ENCODE data around the gene PCGF5.
"Not testable (repeated sequence)": the region's sequence is repeated elsewhere in the genome, so short reads cannot be mapped to it uniquely, and the experiment has no call there.

The PCGF5 gene

DNA sequence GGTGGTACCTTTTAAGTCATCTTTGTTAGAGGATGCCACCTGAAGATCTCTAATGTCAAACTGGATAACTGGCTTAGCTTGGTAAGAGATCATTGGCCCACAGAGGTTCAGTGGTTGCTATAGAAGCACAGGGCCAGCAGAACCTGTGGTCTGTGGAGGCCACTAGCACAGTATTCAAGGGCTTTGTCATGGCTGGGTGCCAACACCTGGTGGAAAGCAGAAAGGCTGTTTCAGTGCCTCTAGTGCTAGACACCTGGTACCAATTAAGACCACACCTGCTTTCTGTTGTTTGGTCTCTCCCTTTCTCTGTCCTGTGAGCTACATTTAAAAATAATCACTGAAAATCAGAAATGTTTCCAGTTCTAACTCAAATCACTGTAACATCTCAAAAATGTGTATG lies 10.0 kb upstream of the PCGF5 start:
- no peak for FAIRE-seq

DNA sequence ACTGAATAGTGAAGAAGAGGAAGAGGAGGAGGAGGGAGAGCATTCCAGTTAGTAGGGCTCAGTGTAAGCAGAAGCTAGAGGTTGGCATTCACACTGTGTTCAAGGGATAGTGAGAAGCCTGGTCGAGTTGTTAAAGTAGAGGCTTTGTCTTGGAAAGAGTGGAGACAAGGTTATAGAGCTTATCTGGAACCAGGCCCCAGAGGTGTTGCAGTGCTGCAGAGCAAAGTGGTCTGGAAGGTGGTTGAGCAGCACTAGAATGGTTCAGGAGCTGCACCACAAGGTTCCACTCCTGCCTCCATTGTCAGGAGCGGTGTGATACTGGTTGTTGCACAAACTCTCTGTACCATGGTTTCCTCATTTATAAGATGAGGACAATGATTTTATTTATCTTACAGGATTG lies 8.8 kb upstream of the PCGF5 start:
- FAIRE-seq: no peak

DNA sequence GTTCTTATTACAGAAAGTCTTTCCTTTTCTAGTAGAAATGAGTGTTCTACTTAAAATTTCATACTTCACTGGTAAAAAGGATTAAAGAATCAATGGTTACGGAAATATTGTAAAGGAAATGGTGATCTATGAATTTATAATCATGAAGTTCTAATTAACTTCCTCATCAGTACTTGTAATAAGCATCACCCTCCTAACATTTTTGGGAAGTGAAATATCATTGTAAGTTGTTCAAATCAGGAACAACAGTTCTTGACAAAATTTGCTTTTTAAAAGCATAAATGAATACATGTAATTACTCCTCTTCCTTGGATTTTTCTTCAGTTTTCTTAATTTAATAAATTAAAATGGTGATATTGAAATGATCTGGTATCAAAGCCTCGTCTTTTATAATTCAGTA lies 5.6 kb upstream of the PCGF5 start:
- peak; percentile 41 for FAIRE-seq

DNA sequence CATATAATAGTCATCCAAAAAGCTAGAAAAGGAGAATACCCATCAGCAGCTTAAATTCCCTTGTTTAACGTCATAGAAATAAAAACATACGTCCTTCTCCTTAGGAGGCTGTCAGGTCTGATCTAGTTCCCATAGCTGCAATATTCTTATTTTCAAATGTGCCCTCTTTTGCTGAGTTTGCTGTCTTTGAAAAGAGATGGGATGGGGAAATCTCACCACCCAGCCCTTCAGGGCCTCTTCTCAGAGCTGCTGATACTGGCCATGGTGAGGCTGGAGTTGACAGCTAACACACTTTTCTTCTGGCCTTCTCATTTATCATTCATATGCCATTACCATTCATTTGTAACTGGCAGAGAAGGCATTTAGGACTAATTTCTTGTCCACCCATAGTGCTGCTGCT lies 5.1 kb upstream of the PCGF5 start:
- no peak for FAIRE-seq

DNA sequence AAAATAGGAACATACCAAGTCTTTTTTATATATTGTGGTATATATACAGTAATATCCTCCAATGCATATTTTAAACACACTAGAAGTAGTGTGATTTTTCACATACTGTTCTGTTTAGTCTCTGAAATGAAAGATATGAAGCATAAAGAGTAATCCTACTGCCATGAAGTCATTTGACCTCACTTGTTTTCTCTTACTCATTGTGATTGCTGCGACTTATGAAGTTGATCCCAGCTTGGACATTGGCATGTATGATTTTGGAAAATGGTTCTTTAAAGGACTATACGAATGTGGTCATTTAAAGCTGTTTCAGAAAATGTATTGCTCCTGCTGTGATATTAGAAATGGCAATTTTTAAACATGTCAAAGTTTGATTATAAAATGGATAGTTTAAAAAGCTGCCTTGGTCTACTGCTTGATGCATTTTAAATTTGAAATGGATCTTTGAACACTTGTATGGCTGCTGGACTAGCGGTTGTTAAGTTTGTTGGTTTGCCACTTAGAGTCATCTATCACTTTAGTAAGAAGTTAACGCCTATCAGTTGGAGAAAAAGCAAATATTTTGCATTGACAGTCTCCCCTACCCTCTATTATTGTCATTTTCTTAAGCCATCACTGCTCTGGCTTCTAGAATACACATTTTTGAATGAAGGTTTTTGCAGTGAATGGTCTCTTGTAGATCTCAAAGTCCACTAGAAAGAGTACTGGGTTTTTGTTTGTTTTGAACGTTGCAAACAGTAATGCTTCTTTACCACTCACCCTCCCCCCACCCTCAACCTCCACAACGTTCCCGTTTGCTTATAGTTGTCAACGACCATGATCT lies 881 bp upstream of the PCGF5 start:
- FAIRE-seq: no peak

DNA sequence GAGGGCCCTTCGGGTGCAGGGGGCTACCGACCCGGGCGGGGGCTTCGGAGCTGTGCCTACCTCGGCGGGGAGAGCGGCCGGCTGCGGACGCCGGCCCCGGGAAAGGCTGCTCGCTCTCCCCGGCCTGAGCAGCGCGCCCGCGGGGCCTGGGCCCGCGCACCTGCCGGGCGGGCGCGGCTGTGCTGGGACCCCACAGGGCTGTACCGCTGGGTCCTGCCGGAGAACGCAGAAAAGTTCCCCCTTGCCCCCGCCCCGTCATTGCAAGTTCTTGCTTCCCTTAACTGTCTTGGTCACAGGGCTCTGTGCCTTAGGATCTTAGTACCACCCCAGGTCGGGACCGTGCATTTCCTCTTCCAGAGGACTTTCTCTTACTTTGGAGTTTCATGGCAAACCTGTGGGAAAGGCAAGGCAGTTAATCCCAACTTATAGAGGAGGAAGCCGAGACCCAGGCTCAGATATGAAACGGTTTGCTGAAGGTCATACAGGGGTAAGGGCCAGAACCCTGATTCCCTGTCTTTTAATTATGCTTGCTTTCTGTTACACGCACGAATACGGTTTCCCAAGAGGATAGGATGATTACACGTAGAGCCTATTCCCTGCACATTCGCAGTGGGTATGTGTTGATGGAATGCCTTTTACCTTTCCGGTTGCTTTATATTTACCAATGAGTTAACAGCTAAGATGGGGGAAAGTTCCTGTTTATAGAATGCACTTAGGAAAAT lies 652 bp downstream of the PCGF5 start:
- FAIRE-seq: no peak

DNA sequence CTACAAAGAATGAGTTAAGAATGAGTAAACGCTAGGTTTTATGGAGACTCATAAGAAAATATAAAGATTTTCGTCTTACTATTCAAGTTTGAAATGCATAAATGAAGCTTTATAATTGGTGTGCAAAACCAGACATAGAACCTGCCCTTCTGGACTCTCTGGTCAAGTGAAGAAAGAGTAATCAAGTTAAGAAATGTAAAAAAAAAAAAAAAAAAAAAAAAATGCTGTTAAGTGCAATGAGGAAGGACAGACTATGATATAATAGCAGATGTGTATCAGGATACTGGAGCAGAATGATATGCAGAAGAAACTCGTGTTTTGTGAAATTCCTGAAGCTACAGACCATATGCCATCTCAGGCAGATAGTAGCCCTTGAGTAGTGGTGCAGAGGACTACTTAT lies 5.6 kb downstream of the PCGF5 start:
- FAIRE-seq: no peak

DNA sequence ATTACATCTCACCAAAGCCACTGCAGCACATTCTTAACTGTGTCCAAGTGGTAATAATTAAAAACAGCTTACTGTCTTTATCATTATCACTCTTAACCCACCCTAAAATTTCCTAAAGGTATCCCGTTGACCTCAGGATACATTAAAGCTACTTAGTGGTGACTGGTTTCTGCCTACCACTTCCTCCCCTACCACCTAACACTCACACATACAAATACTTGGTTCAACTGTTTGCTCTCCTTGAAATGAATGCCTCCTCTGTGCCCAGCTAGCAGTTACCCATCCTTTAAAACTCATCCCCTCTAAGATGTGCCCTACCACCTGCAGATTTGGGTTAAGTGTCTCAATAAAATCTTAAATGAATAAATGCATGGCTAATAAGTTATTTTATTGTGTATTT lies 7.1 kb downstream of the PCGF5 start:
- FAIRE-seq: no peak

DNA sequence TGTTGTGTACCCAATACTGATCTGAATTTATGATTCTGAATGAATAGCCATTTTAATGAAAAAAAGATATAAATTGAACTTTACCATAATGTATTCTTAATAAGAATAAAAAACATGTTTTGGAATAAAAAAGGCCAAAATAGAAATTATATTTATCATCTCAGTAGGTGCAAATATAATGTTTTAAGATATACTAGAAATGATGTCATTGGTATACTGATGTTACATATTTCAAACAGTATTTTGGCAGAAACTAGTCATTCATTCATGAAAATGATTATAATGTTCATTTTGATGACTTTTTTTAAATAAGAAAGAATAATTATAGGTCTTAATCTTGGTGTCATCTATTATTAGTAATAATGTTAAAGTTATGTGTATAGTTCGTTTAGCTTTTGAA lies 9.2 kb downstream of the PCGF5 start:
- FAIRE-seq: peak; percentile 88

DNA sequence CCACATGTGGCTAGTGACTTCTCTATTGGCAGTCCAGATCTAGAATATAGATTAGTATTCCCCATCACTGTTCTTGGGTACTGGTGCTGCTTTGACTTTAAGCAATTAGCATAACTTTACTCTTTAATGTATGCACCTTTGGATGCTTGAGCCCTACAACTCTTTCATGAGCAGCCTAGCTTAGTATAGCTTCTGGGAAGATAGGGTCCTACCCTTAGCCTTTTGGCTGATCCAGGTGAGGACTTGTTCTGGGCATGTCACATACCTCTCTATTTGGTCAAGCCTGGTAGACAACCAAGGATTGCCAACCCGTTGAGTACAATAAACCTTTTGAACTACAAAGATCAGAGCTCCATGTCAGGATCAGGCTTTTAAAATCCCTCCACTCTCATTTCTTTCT lies 17.7 kb downstream of the PCGF5 start:
- FAIRE-seq: no peak

DNA sequence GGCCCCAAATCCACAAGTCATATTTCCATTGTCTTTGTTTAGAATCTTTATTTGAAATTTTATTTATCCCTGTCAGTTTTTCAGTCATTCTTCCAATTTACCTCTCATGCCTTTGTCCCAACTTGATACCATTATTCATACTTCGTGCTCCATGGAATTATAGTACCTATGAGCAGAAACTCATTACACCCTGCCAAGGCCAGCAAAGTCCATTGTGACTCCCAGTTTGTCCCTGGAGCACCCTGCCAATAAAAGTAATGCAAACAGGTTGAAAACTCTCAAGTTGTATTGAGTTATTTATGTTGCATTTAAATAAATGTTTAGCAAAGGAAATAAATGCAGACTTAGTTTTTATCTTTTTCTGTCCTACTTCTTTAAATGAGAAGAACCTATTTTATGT lies 19.3 kb downstream of the PCGF5 start:
- no peak for FAIRE-seq

DNA sequence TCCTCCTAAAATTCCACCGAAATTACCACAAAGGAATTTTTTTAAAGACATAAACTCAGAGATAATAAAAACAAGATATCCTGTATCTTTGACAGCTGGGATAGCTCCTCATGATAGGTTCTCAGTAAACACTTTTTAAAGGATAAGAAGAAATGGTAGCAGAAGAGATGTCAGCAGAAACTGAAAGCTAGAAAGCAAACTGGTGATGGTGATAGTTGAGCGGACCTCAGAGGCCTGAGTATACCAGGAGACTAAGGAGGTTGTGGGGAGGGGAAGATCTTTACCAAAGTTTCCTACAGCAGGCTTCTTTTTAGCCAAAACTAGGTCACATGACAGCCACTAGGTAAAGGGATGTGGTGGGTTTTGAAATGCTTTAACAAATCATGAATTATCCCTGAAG lies 22.5 kb downstream of the PCGF5 start:
- no peak for FAIRE-seq

DNA sequence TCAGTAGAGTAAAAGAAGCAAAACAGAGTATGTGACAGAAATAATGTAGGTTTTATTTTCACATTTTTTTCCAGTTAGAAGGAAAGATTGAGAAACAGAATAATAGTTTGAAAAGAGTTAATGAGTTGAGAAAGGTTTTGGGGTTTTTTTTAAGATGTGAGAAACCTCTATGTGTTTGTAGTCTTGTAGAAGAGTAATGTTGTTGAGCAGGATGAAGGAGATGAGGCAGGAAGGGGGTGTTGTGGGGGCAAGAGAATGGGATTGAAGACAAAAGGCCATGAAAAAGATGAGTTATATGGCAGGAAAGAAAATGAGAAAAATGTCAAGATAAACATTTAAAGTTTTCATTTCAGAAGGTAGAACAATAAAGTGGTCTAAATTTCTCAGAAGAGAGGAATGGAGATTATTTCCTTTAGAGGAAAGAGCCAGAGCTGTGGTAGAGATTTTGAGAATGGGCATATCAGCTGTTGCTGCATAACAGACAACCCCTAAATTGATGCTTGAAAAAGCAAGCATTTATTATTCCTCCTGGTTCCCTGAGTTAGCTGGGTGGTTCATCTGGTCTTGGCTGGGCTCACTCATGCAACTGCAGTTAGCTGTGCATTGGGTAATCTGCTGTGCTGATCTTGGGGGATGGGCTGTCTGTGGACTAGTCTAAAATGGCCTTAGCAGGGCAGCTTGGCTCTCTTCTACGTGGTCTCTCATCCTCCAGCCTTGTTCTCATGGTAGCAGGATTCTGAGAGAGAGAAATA lies 27.1 kb downstream of the PCGF5 start:
- no peak for FAIRE-seq

DNA sequence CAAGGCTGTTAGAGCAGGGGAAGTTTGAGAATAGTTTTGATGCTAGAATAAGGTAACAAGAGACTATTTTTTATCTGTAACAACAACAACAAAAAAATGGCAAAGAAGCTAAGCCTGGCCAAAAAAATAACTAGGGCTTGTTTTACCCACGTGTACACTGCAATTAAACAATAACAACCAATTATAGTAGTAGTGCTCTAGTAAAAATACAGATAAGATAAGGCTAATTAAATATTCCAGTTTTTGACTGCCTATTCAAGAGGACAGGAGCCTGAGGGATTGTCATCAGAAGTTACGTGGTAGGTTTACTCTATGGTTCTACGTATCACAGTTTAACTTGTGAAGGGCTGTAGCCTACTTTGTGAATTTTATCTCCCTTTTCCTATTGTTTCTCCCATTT lies 29.2 kb downstream of the PCGF5 start:
- FAIRE-seq: no peak

DNA sequence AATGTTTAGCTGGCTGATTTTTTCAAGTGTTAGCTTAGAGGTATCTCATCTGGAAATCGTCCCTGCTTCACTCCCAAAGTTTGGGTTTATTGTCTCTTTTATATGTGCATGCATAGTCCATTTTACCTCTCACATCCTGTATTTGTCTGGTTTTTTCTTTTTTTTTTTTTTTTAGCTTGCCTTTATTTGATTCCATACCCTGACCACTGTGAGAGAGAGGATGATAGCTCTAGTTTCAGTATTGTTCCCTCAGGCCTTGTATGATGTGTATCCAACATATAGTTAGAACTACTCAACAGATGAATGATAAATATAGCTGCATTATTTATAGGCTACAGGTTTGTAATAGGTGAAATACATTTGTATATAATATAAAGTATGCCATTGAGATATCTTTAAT lies 29.9 kb downstream of the PCGF5 start:
- FAIRE-seq: peak; percentile 14

DNA sequence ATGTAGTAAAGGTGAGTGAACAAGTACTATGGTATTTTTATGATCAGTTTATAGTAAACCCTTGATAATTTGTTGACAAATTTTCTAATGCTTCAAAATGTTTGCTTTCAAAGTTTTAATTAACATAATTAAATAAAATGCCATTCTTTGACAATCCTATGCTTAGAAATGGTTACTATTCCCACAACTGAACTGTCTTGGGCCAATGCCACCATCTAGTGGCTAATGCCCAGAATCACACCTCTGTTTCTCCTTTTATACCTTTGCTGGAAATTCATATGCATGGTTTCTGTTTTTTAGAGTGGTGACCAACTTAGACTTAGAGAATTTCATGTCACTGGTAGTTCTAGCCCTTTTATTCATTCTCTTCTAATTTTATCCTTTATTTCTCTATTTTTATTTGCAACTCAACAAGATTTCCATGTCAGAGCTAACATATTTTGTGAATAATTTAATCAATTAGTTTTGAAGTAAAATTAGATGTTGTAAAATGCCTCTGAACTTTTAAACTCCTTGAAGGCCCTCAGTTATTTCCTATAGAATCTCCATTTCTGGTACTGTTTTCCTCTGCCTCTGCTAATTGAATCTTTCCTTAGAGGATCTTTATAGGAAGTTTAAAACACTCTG lies 31.1 kb downstream of the PCGF5 start:
- FAIRE-seq: peak; percentile 72

DNA sequence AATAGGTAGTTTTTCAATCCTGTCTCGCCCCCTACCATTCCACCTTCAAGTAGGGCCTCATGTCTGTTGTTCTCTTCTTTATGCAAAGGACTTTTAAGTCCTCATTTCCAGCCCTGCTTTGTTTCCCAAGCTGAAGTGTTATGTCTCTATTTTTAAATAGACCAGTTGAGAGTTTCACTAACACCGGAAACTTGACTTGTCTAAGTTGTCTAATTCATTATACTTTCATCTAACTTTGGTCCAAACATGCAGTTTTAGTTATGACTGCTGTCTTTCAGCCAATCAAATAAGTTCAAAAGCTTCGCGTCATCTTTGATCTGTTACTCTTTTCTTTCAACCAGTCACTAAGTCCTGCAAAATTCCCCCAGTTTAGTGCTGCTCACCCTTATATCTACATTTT lies 32.8 kb downstream of the PCGF5 start:
- no peak for FAIRE-seq

DNA sequence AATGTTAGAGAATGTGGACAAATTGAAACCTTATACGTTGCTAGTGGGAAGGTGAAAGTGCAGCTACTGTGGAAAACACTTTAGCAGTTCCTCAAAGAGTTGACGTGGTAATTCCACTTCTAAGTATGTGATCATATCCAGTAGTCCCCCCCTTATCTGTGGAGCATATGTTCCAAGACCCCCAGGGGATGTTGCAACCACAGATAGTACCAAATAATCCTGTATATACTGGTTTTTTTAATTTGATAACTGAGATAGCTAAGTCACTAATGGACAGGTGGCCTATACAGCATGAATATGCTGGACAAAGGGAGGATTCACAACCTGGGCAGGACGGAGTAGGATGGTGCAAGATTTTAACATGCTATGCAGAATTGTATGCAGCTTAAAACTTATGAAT lies 36.8 kb downstream of the PCGF5 start:
- FAIRE-seq: no peak

DNA sequence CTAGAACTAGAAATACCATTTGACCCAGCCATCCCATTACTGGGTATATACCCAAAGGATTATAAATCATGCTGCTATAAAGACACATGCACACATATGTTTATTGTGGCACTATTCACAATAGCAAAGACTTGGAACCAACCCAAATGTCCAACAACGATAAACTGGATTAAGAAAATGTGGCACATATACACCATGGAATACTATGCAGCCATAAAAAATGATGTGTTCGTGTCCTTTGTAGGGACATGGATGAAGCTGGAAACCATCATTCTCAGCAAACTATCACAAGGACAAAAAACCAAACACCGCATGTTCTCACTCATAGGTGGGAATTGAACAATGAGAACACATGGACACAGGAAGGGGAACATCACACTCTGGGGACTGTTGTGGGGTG lies 40.0 kb downstream of the PCGF5 start:
- not testable (repeated sequence) for FAIRE-seq

DNA sequence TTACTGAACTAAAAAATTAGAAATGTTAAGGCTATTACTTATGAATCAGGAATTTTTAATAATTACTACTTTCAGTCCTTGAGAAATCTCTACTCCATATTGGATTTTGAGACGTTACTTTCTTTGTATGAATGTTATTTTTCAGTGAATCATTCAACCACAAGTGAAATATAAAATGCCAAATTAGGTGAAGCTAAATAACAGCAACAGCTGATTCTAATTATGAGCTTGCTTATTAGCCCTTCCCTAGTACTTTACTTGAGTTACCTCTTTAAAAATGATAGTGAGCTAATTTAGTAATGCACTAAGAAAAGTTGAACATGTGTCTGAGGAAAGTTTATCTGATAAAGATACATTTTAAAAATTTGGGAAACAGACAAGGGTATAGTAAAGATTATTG lies 51.4 kb downstream of the PCGF5 start:
- peak; percentile 31 for FAIRE-seq

DNA sequence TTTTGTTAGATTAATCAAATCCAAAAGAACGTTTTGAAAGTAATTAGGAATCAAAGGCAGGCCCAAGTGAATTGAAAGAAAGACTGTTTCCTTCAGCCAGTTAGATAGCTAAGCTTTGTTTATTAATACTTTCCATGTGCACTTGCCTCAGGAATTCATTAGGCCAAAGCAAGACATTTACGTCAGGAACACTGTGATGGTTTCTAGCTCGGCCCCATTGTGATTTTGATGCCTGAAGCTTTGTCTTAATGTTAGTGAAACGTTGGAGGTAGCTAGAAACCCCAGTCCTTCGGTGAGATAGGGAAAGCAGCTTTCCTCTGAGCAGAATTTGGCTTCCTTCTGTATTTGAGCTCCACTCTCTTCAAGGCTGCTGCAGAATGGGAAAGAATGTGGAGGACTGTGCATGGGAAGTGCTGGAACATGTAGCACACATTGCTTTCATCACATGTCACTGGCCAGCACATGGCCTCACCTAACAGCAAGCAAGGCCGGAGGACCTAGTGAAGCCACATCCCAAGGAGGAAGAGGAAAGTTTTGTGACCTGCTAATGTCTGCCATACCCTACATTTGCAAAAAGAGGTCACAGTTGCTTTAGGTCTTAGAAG lies 64.1 kb downstream of the PCGF5 start:
- no peak for FAIRE-seq

DNA sequence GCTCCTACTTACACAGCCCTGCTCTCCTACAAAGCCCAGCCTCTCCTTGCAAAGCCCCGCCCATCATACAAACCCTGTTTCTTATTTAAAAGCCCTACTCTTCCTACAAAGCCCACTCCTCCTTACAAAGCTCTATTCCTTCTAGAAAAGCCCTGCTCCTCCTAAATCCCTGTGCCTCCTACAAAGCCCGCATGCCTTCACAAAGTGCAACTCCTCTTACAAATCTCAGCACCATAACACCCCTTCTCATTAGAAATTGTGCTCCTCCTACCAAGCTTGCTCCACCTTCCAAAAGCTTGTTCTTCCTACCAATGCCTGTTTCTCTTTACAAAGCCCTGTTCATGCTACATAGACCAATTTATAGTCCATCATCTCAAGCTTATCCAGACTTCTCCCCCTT lies 66.1 kb downstream of the PCGF5 start:
- no peak for FAIRE-seq

DNA sequence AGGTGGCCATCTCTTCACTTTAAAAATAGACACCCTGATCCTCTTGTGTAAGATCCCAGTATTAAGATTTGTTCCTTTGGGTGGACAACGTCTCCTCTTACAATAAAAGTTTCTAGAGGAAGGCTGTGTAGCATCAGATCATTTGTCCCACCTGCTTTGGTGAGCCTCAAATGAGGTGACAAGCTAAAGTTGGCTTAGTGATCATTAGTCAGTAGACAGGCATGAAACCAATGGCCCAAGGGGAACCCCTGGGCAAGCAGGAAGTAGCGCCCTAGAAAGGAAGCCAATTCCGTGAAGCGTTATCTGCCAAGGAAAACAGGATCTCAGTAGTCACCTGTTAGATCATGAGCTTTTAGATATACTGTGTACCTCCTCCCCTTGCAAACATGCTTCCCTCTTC lies 66.8 kb downstream of the PCGF5 start:
- no peak for FAIRE-seq

Data from colon (tissue), 2 donors.